Natural killer cell (primary cell): ENCODE results near the gene TTC9C. TPM values are rescaled to one million over a fixed set of nuclear protein-coding genes. Genes with fewer than 3 reads are reported as not detected.

Source experiments
- ATAC-seq, 3 donors: fragments of 150-1000 bp in 2 of 3; fragments of 200-7000 bp in 1 of 3; cut with Tn5 transposase; 1 replicate in 1 of 3; 2 replicates in 2 of 3; pipeline ENCODE4 v1.10.0; 2021; ENCODE audit warnings: mild to moderate bottlenecking in 2 of 3, moderate library complexity in 2 of 3
- DNase-seq, 2 donors: peaks; one replicate each; pipeline versions ENCODE4 v3.0.0 to v3.0.0-alpha.2; 2013 to 2021; ENCODE audit warnings: mixed read lengths in 1 of 2
- H3K27ac ChIP-seq: one replicate; pipeline ENCODE4 v1.5.1; 2013; ENCODE audit warnings: mild to moderate bottlenecking, low read length
- H3K27me3 ChIP-seq: one replicate; pipeline ENCODE4 v1.6.1; 2013; ENCODE audit warnings: low read length; ENCODE audit not compliant: control insufficient read depth, insufficient read depth
- H3K36me3 ChIP-seq: one replicate; pipeline ENCODE4 v1.6.1; 2013; ENCODE audit warnings: low read length; ENCODE audit not compliant: control insufficient read depth, insufficient read depth
- H3K4me1 ChIP-seq: one replicate; pipeline ENCODE4 v1.6.1; 2013; ENCODE audit warnings: low read length; ENCODE audit not compliant: control insufficient read depth, insufficient read depth
- H3K4me3 ChIP-seq: one replicate; pipeline ENCODE4 v1.5.1; 2013; ENCODE audit warnings: low read length
- H3K9me3 ChIP-seq: one replicate; pipeline ENCODE4 v1.6.1; 2013; ENCODE audit warnings: low read length; ENCODE audit not compliant: control insufficient read depth, insufficient read depth
- H3K27ac Mint-ChIP-seq, 2 donors: one replicate each; pipeline ENCODE4 v1.8.0; 2022; ENCODE audit warnings: mild to moderate bottlenecking in 2 of 2, mixed read lengths in 2 of 2, moderate library complexity in 1 of 2
- H3K27me3 Mint-ChIP-seq, 2 donors: one replicate each; pipeline ENCODE4 v1.8.0; 2022; ENCODE audit warnings: low read depth in 2 of 2, mixed read lengths in 2 of 2
- H3K36me3 Mint-ChIP-seq: one replicate; pipeline ENCODE4 v1.8.0; 2022; ENCODE audit warnings: mixed read lengths
- H3K4me1 Mint-ChIP-seq, 2 donors: one replicate each; pipeline ENCODE4 v1.8.0; 2022; ENCODE audit warnings: mixed read lengths in 2 of 2
- H3K4me3 Mint-ChIP-seq: one replicate; pipeline ENCODE4 v1.8.0; 2022; ENCODE audit warnings: mild to moderate bottlenecking, moderate library complexity, mixed read lengths
- H3K9me3 Mint-ChIP-seq, 2 donors: one replicate each; pipeline ENCODE4 v1.8.0; 2022; ENCODE audit warnings: mixed read lengths in 2 of 2
- WGBS: methylation state at CpG from one replicate; pipeline ENCODE4 v1.1.7; 2013; ENCODE audit warnings: missing lambda C conversion rate; ENCODE audit not compliant: insufficient coverage; 5-methylcytosine and 5-hydroxymethylcytosine counted together
- intact Hi-C: fragments of 100-400 bp; cut with micrococcal nuclease; formaldehyde crosslinking; loops from one replicate; pipeline ENCODE4 v1.14.2; 2022
- total RNA-seq, 4 donors: library from RNA; stranded (reverse); fragments of 120-200 nt in 1 of 4; gene quantifications; one replicate each; pipeline versions ENCODE4 v1.2.3 to v1.2.4, GENCODE V29; 2013 to 2022
- TF ChIP-seq, protein P1 (sequence below): fragments of 200-600 bp; IDR thresholded peaks from one replicate; pipeline ENCODE4 v1.8.0; 2022; ENCODE audit warnings: antibody characterized with exemption

TTC9C gene
- total RNA-seq, 3 donors from 2014 or later (not counting 1 experiment from before 2014, with no cell fraction given), result 18.3 to 27.2 (median 23.2) TPM

GRCh38 chr11:62716206-62716605 lies 12.1 kb upstream of the TTC9C start:
- peaks cover 4 to 29% of the 10 kb centered on the region in 2 donors for H3K4me1 Mint-ChIP-seq
- H3K27ac Mint-ChIP-seq, result peak overlapping the region in 1 of 2 donors; percentile 72
- H3K27me3 Mint-ChIP-seq, result no peaks in the 10 kb centered on the region

GRCh38 chr11:62716816-62717215 lies 11.5 kb upstream of the TTC9C start:
- ATAC-seq, result no peak
- H3K27me3 ChIP-seq, result no peaks in the 10 kb centered on the region
- DNase-seq, result no peak
- peaks cover 82% of the 10 kb centered on the region for H3K36me3 ChIP-seq
- intact Hi-C loops, result no loop called here
- H3K36me3 Mint-ChIP-seq, result peaks cover 28% of the 10 kb centered on the region
- H3K4me3 Mint-ChIP-seq, result no peak overlapping the region
- TF ChIP-seq, protein P1, sequence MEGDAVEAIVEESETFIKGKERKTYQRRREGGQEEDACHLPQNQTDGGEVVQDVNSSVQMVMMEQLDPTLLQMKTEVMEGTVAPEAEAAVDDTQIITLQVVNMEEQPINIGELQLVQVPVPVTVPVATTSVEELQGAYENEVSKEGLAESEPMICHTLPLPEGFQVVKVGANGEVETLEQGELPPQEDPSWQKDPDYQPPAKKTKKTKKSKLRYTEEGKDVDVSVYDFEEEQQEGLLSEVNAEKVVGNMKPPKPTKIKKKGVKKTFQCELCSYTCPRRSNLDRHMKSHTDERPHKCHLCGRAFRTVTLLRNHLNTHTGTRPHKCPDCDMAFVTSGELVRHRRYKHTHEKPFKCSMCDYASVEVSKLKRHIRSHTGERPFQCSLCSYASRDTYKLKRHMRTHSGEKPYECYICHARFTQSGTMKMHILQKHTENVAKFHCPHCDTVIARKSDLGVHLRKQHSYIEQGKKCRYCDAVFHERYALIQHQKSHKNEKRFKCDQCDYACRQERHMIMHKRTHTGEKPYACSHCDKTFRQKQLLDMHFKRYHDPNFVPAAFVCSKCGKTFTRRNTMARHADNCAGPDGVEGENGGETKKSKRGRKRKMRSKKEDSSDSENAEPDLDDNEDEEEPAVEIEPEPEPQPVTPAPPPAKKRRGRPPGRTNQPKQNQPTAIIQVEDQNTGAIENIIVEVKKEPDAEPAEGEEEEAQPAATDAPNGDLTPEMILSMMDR, result no peak
- no peaks in the 10 kb centered on the region for H3K9me3 Mint-ChIP-seq
- H3K9me3 ChIP-seq, result no peaks in the 10 kb centered on the region
- no peaks in the 10 kb centered on the region for H3K4me1 ChIP-seq
- H3K27me3 Mint-ChIP-seq, result no peaks in the 10 kb centered on the region
- WGBS, result 98% methylated on average over 10 of the region's 11 CpGs
- H3K27ac Mint-ChIP-seq, result no peak overlapping the region
- H3K27ac ChIP-seq, result no peak overlapping the region
- H3K4me1 Mint-ChIP-seq, result peaks cover 11 to 29% of the 10 kb centered on the region in 2 donors
- H3K4me3 ChIP-seq, result no peak overlapping the region

More at GRCh38 chr11:62716206-62716605, 12.1 kb upstream of the TTC9C start:
- WGBS, result 93% methylated on average over 5 of the region's 5 CpGs
- no peaks in the 10 kb centered on the region for H3K27me3 ChIP-seq
- Mint-ChIP-seq H3K4me3 (no peak overlapping the region), H3K36me3 (peaks cover 22% of the 10 kb centered on the region), H3K9me3 (no peaks in the 10 kb centered on the region)
- ATAC-seq, result no peak
- TF ChIP-seq, protein P1, result no peak
- DNase-seq, result no peak
- H3K36me3 ChIP-seq, result peaks cover 78% of the 10 kb centered on the region
- no peaks in the 10 kb centered on the region for H3K4me1 ChIP-seq
- H3K9me3 ChIP-seq, result no peaks in the 10 kb centered on the region
- H3K27ac ChIP-seq, result no peak overlapping the region
- intact Hi-C loops, result no loop called here
- H3K4me3 ChIP-seq, result no peak overlapping the region

GRCh38 chr11:62719302-62719978 lies 8.8 kb upstream of the TTC9C start:
- Mint-ChIP-seq H3K4me1 (peaks cover 26 to 27% of the 10 kb centered on the region in 2 donors), H3K36me3 (peaks cover 49% of the 10 kb centered on the region), H3K9me3 (no peaks in the 10 kb centered on the region), H3K4me3 (no peak overlapping the region), H3K27ac (peak overlapping the region in 1 of 2 donors; percentile 15), H3K27me3 (no peaks in the 10 kb centered on the region)
- Histone ChIP-seq H3K27me3 (no peaks in the 10 kb centered on the region), H3K36me3 (peaks cover 94% of the 10 kb centered on the region), H3K9me3 (no peaks in the 10 kb centered on the region), H3K4me3 (no peak overlapping the region), H3K4me1 (peaks cover 3% of the 10 kb centered on the region), H3K27ac (no peak overlapping the region)
- ATAC-seq, result no peak
- TF ChIP-seq, protein P1, result no peak
- intact Hi-C loops, result no loop called here
- 67% methylated on average over 2 of the region's 2 CpGs for WGBS
- no peak for DNase-seq

DNA sequence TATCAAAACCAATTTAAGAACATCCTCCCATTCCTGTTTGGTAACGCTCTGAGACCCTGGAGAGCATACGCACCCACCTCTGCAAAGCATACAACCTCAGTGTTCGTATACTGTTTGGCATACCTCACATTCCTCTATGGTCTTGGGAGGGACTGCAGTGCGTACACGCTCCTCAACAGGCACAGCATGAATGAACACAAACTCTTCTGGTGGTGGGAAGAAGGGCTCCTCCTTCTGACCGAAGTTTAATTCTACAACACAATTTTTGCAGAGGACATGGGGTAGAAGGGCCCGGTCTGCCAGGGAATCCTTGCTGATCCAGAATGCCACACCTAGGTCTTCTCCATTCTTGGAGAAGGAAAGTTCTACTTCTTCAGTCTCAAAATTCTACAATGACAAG lies 6.3 kb upstream of the TTC9C start:
- Histone ChIP-seq H3K36me3 (peaks cover 72% of the 10 kb centered on the region), H3K27me3 (no peaks in the 10 kb centered on the region), H3K9me3 (no peaks in the 10 kb centered on the region), H3K4me1 (peaks cover 20% of the 10 kb centered on the region), H3K27ac (no peak overlapping the region), H3K4me3 (no peak overlapping the region)
- peaks cover 39 to 43% of the 10 kb centered on the region in 2 donors for H3K4me1 Mint-ChIP-seq
- H3K9me3 Mint-ChIP-seq, result no peaks in the 10 kb centered on the region
- no peaks in the 10 kb centered on the region for H3K27me3 Mint-ChIP-seq
- TF ChIP-seq, protein P1, result no peak
- DNase-seq (no peak), ATAC-seq (no peak)
- no peak overlapping the region for H3K4me3 Mint-ChIP-seq
- intact Hi-C loops, result no loop called here
- 98% methylated on average over 7 of the region's 7 CpGs for WGBS
- H3K36me3 Mint-ChIP-seq, result peaks cover 41% of the 10 kb centered on the region
- peak overlapping the region in 1 of 2 donors; percentile 27 for H3K27ac Mint-ChIP-seq
